Measurements from ENCODE around the gene FARS2. TPM values are rescaled to one million over a fixed set of nuclear protein-coding genes. Genes with fewer than 3 reads are reported as not detected.

Gene FARS2
- total RNA-seq, 3 donors from 2014 or later = 12.0 to 29.6 (median 24.3) TPM

DNA sequence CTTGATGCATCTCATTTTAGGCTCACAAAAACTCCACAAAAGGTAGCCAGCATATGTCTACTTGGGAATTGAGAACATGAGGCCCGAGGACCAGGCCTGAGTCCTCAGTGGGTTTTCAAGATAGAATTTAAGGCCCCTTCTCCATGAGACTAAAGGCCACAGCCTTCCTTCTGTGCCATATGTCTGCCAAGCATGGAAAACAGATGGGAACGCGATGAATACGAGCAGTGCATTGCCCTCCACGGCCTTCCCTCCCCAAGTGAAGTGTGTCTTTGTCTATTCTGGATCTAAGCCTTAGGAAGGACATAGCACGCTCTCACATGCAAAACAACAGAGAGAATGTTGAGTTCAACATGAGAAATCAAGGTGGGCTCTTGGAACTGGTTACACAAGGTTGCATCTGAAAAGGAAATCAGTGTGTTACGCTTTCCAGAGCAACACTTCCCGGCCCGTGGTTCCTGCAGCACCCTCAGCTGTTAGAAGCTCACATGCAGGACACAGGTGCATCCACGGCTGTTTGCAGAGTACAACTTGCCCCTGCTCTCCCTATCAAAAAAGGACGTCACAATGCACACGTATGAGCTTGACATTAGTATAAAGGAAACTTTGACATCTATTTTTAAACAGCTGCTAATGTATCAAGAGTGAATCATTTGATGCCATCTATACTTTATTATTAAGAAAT, 515.5 kb downstream of the FARS2 start:
- intact Hi-C loops (cut with DNase I; ENCODE audit: low total_unique reads) = no loop called here
- peaks cover 0 to 7% of the 10 kb centered on the region in 2 donors for H3K9me3 ChIP-seq
- no peaks in the 10 kb centered on the region for H3K27me3 ChIP-seq
- no peak for DNase-seq (ENCODE audit: low spot score in 2 of 2)
- H3K4me3 ChIP-seq = no peak overlapping the region
- H3K4me1 ChIP-seq = no peaks in the 10 kb centered on the region
- TF ChIP-seq POLR2A (IDR thresholded peaks at IDR 0.05) (no peak), POLR2AphosphoS5 (IDR thresholded peaks at IDR 0.05) (no peak), CTCF (IDR thresholded peaks at IDR 0.05) (no peak)
- H3K27ac ChIP-seq = no peak overlapping the region
- H3K36me3 ChIP-seq = no peaks in the 10 kb centered on the region

DNA sequence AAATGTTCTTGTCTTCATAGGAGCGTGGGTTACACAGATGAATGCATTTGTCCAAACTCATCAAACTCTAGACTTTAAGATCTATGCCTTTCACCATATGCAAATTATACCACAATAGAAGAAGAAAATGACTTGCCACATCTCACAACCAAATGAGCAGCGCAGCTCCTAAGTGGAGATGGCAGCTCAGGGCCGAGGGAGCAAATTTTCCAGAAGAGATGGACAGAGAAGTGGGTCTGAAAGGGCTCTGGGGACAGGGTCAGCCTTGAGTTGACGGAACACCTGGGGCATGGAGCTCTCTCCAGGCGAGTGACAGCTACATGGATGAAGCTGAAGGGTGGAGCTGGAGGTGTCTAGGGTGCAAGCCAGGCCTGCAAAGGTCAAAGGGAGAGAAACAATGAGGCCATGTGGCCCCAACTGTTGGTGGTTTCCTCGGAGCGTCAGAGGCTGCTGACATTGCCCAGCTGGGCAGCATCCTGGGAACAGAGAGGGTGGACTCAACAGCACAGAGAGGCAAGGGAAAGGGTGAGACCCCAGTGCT, 517.1 kb downstream of the FARS2 start:
- H3K9me3 ChIP-seq = peaks cover 0 to 7% of the 10 kb centered on the region in 2 donors
- no peaks in the 10 kb centered on the region for H3K36me3 ChIP-seq
- TF ChIP-seq CTCF (IDR thresholded peaks at IDR 0.05) = no peak
- TF ChIP-seq POLR2AphosphoS5 (IDR thresholded peaks at IDR 0.05) = no peak
- no peak for TF ChIP-seq POLR2A (IDR thresholded peaks at IDR 0.05)
- DNase-seq (ENCODE audit: low spot score in 2 of 2) = no peak
- no peak overlapping the region for H3K27ac ChIP-seq
- H3K4me3 ChIP-seq = no peak overlapping the region
- H3K27me3 ChIP-seq = no peaks in the 10 kb centered on the region
- H3K4me1 ChIP-seq = no peaks in the 10 kb centered on the region
- intact Hi-C loops (cut with DNase I; ENCODE audit: low total_unique reads) = no loop called here

GRCh38 chr6:5778906-5779305, 517.6 kb downstream of the FARS2 start:
- intact Hi-C loops (cut with DNase I; ENCODE audit: low total_unique reads) = no loop called here
- Histone ChIP-seq H3K9me3 (peaks cover 0 to 7% of the 10 kb centered on the region in 2 donors), H3K4me3 (no peak overlapping the region), H3K4me1 (no peaks in the 10 kb centered on the region), H3K27me3 (no peaks in the 10 kb centered on the region), H3K27ac (no peak overlapping the region), H3K36me3 (no peaks in the 10 kb centered on the region)
- DNase-seq (ENCODE audit: low spot score in 2 of 2) = no peak
- TF ChIP-seq CTCF (IDR thresholded peaks at IDR 0.05) (no peak), POLR2A (IDR thresholded peaks at IDR 0.05) (no peak), POLR2AphosphoS5 (IDR thresholded peaks at IDR 0.05) (no peak)

- no peak overlapping the region for H3K4me3 ChIP-seq
- no peaks in the 10 kb centered on the region for H3K27me3 ChIP-seq
- TF ChIP-seq CTCF (IDR thresholded peaks at IDR 0.05) = no peak
- no peak for TF ChIP-seq POLR2AphosphoS5 (IDR thresholded peaks at IDR 0.05)
- no peak for TF ChIP-seq POLR2A (IDR thresholded peaks at IDR 0.05)
- H3K9me3 ChIP-seq = peaks cover 0 to 7% of the 10 kb centered on the region in 2 donors
- intact Hi-C loops (cut with DNase I; ENCODE audit: low total_unique reads) = no loop called here
- no peaks in the 10 kb centered on the region for H3K36me3 ChIP-seq
- no peak overlapping the region for H3K27ac ChIP-seq
- H3K4me1 ChIP-seq = no peaks in the 10 kb centered on the region
- DNase-seq (ENCODE audit: low spot score in 2 of 2) = no peak
Observed at GRCh38 chr6:5781019-5781418, 519.7 kb downstream of the FARS2 start.

DNA sequence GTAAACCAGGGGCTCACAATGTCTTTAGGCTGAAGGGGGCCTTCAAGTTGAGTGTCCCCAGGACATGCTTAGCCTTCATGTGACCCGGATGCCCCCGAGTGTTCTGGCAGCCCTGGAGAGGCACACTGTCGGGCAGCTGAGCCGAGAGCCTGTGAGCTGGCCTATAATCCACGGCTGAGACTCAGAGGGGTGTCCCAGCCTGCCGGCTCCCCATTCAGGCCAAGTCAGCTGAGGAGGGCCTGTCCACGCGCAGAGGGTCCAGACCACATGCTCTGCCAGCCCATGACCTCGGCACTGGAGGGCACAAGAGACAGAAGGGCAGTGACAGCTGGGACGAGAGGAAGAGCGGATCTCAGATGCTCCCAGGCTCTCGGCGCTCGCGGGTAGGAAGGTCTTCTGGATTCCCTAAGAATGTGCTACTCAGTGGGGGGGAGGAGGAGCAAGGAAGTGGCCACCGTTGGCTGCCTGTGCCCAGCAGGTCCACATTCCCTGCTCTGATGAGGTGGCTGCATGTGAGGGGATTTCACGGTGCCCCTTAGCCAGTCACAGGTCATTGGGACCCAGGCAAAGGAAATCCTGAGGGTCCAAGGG, 520.7 kb downstream of the FARS2 start:
- no peak for DNase-seq (ENCODE audit: low spot score in 2 of 2)
- H3K4me3 ChIP-seq = no peak overlapping the region
- H3K27ac ChIP-seq = no peak overlapping the region
- TF ChIP-seq POLR2A (IDR thresholded peaks at IDR 0.05) (no peak), CTCF (IDR thresholded peaks at IDR 0.05) (no peak), POLR2AphosphoS5 (IDR thresholded peaks at IDR 0.05) (no peak)
- peaks cover 0 to 7% of the 10 kb centered on the region in 2 donors for H3K9me3 ChIP-seq
- no peaks in the 10 kb centered on the region for H3K27me3 ChIP-seq
- H3K4me1 ChIP-seq = no peaks in the 10 kb centered on the region
- intact Hi-C loops (cut with DNase I; ENCODE audit: low total_unique reads) = no loop called here
- no peaks in the 10 kb centered on the region for H3K36me3 ChIP-seq
